Nephron (organoid): ENCODE data around the gene PRR33.
A peak's percentile ranks its signal among the peaks of the same experiment; 100 is the strongest.

Source experiments
- H3K27ac Mint-ChIP-seq, 3 experiments: 2 replicates each; pipeline ENCODE4 v1.8.0; 2020; ENCODE audit warnings: mixed read lengths in 3 of 3, mild to moderate bottlenecking in 2 of 3, moderate library complexity in 1 of 3
- H3K27me3 Mint-ChIP-seq: 2 replicates; pipeline ENCODE4 v1.8.0; 2021; ENCODE audit warnings: low read depth, mild to moderate bottlenecking, moderate library complexity, mixed read lengths
- H3K36me3 Mint-ChIP-seq: 2 replicates; pipeline ENCODE4 v1.8.0; 2020; ENCODE audit warnings: low read depth, mixed read lengths
- H3K4me1 Mint-ChIP-seq: 2 replicates; pipeline ENCODE4 v1.8.0; 2020; ENCODE audit warnings: mixed read lengths
- H3K4me3 Mint-ChIP-seq, 3 experiments: 2 replicates each; pipeline ENCODE4 v1.8.0; 2020; ENCODE audit warnings: mild to moderate bottlenecking in 3 of 3, mixed read lengths in 3 of 3, moderate library complexity in 2 of 3
- H3K9me3 Mint-ChIP-seq: 2 replicates; pipeline ENCODE4 v1.8.0; 2020; ENCODE audit warnings: mixed read lengths
- CTCF ChIP-seq, 3 experiments: fragments of 200-600 bp; sonication (generic); IDR thresholded peaks; one replicate each; pipeline ENCODE4 v1.5.0; 2021; ENCODE audit warnings: antibody characterized with exemption in 3 of 3; ENCODE audit not compliant: unreplicated experiment in 3 of 3

PRR33 gene

GRCh38 chr11:1899686-1900085 lies 8.0 kb upstream of the PRR33 start:
- Mint-ChIP-seq H3K27me3 (peaks cover 15% of the 10 kb centered on the region), H3K9me3 (no peaks in the 10 kb centered on the region), H3K27ac (peak overlapping the region in 1 of 3 experiments; percentile 52), H3K4me3 (no peak overlapping the region), H3K36me3 (no peaks in the 10 kb centered on the region), H3K4me1 (peaks cover 30% of the 10 kb centered on the region)
- no peak for TF ChIP-seq CTCF (IDR thresholded peaks at IDR 0.05; ENCODE audit: unreplicated experiment in 3 of 3)

- peaks cover 34% of the 10 kb centered on the region for H3K4me1 Mint-ChIP-seq
- no peaks in the 10 kb centered on the region for H3K36me3 Mint-ChIP-seq
- no peaks in the 10 kb centered on the region for H3K9me3 Mint-ChIP-seq
- H3K27ac Mint-ChIP-seq, result peak overlapping the region in 1 of 3 experiments; percentile 52
- no peak for TF ChIP-seq CTCF (IDR thresholded peaks at IDR 0.05; ENCODE audit: unreplicated experiment in 3 of 3)
- no peak overlapping the region for H3K4me3 Mint-ChIP-seq
- peaks cover 15% of the 10 kb centered on the region for H3K27me3 Mint-ChIP-seq
Measured at GRCh38 chr11:1899090-1899489, 7.4 kb upstream of the PRR33 start.

- no peak for TF ChIP-seq CTCF (IDR thresholded peaks at IDR 0.05; ENCODE audit: unreplicated experiment in 3 of 3)
- peak overlapping the region in 1 of 3 experiments; percentile 94 for H3K27ac Mint-ChIP-seq
- no peak overlapping the region for H3K4me3 Mint-ChIP-seq
- no peaks in the 10 kb centered on the region for H3K36me3 Mint-ChIP-seq
- H3K9me3 Mint-ChIP-seq, result no peaks in the 10 kb centered on the region
- H3K27me3 Mint-ChIP-seq, result peaks cover 12% of the 10 kb centered on the region
- peaks cover 27% of the 10 kb centered on the region for H3K4me1 Mint-ChIP-seq
Measured at GRCh38 chr11:1896923-1897322, 5.2 kb upstream of the PRR33 start.

GRCh38 chr11:1896468-1896867 lies 4.8 kb upstream of the PRR33 start:
- TF ChIP-seq CTCF (IDR thresholded peaks at IDR 0.05; ENCODE audit: unreplicated experiment in 3 of 3), result no peak
- H3K36me3 Mint-ChIP-seq, result no peaks in the 10 kb centered on the region
- peaks cover 25% of the 10 kb centered on the region for H3K4me1 Mint-ChIP-seq
- no peak overlapping the region for H3K4me3 Mint-ChIP-seq
- H3K27me3 Mint-ChIP-seq, result peaks cover 11% of the 10 kb centered on the region
- peak overlapping the region; percentile 64 to 94 (median 94) for H3K27ac Mint-ChIP-seq
- H3K9me3 Mint-ChIP-seq, result no peaks in the 10 kb centered on the region

- TF ChIP-seq CTCF (IDR thresholded peaks at IDR 0.05; ENCODE audit: unreplicated experiment in 3 of 3), result no peak
- Mint-ChIP-seq H3K27me3 (peaks cover 7% of the 10 kb centered on the region), H3K27ac (peak overlapping the region; percentile 93 to 94 (median 94)), H3K36me3 (no peaks in the 10 kb centered on the region), H3K9me3 (no peaks in the 10 kb centered on the region), H3K4me1 (peaks cover 22% of the 10 kb centered on the region), H3K4me3 (no peak overlapping the region)
Measured at GRCh38 chr11:1894759-1895158, 3.1 kb upstream of the PRR33 start.

- H3K4me3 Mint-ChIP-seq, result no peak overlapping the region
- H3K27me3 Mint-ChIP-seq, result peaks cover 7% of the 10 kb centered on the region
- no peaks in the 10 kb centered on the region for H3K9me3 Mint-ChIP-seq
- H3K36me3 Mint-ChIP-seq, result no peaks in the 10 kb centered on the region
- H3K27ac Mint-ChIP-seq, result peak overlapping the region; percentile 93 to 94 (median 94)
- peaks cover 24% of the 10 kb centered on the region for H3K4me1 Mint-ChIP-seq
- no peak for TF ChIP-seq CTCF (IDR thresholded peaks at IDR 0.05; ENCODE audit: unreplicated experiment in 3 of 3)
Measured at GRCh38 chr11:1893581-1894359, 2.1 kb upstream of the PRR33 start.
